HepG2 (cell line): ENCODE data around the gene AUTS2. TPM values are rescaled to one million over a fixed set of nuclear protein-coding genes. Genes with fewer than 3 reads are reported as not detected.

ENCODE experiments used
- ATAC-seq: fragments of 200-7000 bp; cut with Tn5 transposase; 3 replicates; pipeline ENCODE4 v1.9.1; 2020; ENCODE audit warnings: mild to moderate bottlenecking, moderate library complexity
- BruUV-seq: library from RNA; stranded (reverse); fragments of 400-500 nt; replicated peaks from 2 replicates; lab custom pipeline; 2021; lab: Mats Ljungman, UMichigan
- CTCF ChIA-PET: fragments of 300-600 bp; formaldehyde crosslinking; extraction: SDS; loops from one replicate; lab custom pipeline; 2021; ENCODE audit warnings: low total read pairs, inconsistent platforms, low intra/inter-chr PET ratio; lab: Yijun Ruan, JAX
- POLR2A ChIA-PET: fragments of 350-600 bp; sonication (Branson Sonifier 250); formaldehyde crosslinking; loops from one replicate; lab custom pipeline; 2020; ENCODE audit warnings: antibody characterized with exemption, inconsistent platforms; lab: Yijun Ruan, JAX
- DNase-seq: peaks from one replicate; pipeline ENCODE4 v3.0.0-alpha.2; 2015; ENCODE audit warnings: low spot score
- FAIRE-seq: peaks from 3 replicates; lab custom pipeline; 2011; peaks lifted over from hg19 to GRCh38; lab: Jason Lieb, UNC
- H2AFZ ChIP-seq: one replicate; pipeline ENCODE4 v1.6.1; 2011; ENCODE audit warnings: low read length, inconsistent platforms
- H3K27ac ChIP-seq: fragments of 300-600 bp; 3 replicates; pipeline ENCODE4 v1.8.0; 2011; ENCODE audit warnings: mixed run types, mild to moderate bottlenecking, mixed read lengths, low read length, inconsistent platforms; ENCODE audit not compliant: insufficient read depth; ENCODE audit errors: extremely low read length
- H3K27me3 ChIP-seq, 2 experiments: fragments of 200-600 bp in 1 of 2; 2 replicates in 1 of 2; 3 replicates in 1 of 2; pipeline versions ENCODE4 v1.6.0 to v1.8.0; 2011; ENCODE audit warnings: low read length in 2 of 2, mild to moderate bottlenecking in 2 of 2, moderate library complexity in 2 of 2, inconsistent platforms in 1 of 2; ENCODE audit not compliant: insufficient read depth in 2 of 2, control insufficient read depth in 1 of 2
- H3K36me3 ChIP-seq, 2 experiments: fragments of 200-600 bp in 1 of 2; replicated peaks in 1 of 2; 2 replicates in 1 of 2; 3 replicates in 1 of 2; pipeline versions ENCODE4 v1.5.1 to v1.8.0; 2011; ENCODE audit warnings: low read length in 2 of 2, inconsistent platforms in 1 of 2; ENCODE audit not compliant: insufficient read depth in 2 of 2, control insufficient read depth in 1 of 2
- H3K4me1 ChIP-seq: 2 replicates; pipeline ENCODE4 v1.5.1; 2012; ENCODE audit warnings: low read length, inconsistent platforms; ENCODE audit not compliant: insufficient read depth
- H3K4me2 ChIP-seq: 2 replicates; pipeline ENCODE4 v1.6.0; 2011; ENCODE audit warnings: low read depth, low read length, inconsistent platforms
- H3K4me3 ChIP-seq, 3 experiments: fragments of 200-600 bp in 1 of 3; sonication (generic), shearing (Covaris generic) in 1 of 3; replicated peaks in 1 of 3; 2 replicates each; pipeline ENCODE4 v1.5.1; 2011 to 2016; ENCODE audit warnings: low read length in 3 of 3, inconsistent platforms in 2 of 3, low read depth in 2 of 3, mild to moderate bottlenecking in 2 of 3, control low read depth in 1 of 3, mixed read lengths in 1 of 3; ENCODE audit not compliant: insufficient read depth in 1 of 3
- H3K79me2 ChIP-seq: one replicate; pipeline ENCODE4 v1.6.1; 2011; ENCODE audit warnings: low read length, inconsistent platforms; ENCODE audit not compliant: insufficient read depth
- H3K9ac ChIP-seq: 2 replicates; pipeline ENCODE4 v1.6.0; 2011; ENCODE audit warnings: mild to moderate bottlenecking, low read depth, low read length, inconsistent platforms; ENCODE audit not compliant: insufficient read depth
- H3K9me3 ChIP-seq: 2 replicates; pipeline ENCODE4 v1.5.1; 2012; ENCODE audit warnings: mild to moderate bottlenecking, low read length
- H4K20me1 ChIP-seq: 2 replicates; pipeline ENCODE4 v1.6.0; 2011; ENCODE audit warnings: inconsistent platforms, mild to moderate bottlenecking, low read length, moderate library complexity; ENCODE audit not compliant: insufficient read depth
- GTF3A ChIP-seq: sonication (generic); formaldehyde crosslinking; conservative IDR thresholded peaks from 2 replicates; pipeline ENCODE4 v1.4.0; 2020; ENCODE audit warnings: mild to moderate bottlenecking, missing genetic modification reagents
- KLF6 ChIP-seq: IDR thresholded peaks from 2 replicates; pipeline ENCODE4 v1.8.0; 2016; ENCODE audit warnings: missing biosample characterization, missing genetic modification reagents
- XBP1 ChIP-seq: sonication (generic); formaldehyde crosslinking; IDR thresholded peaks from 2 replicates; pipeline ENCODE4 v1.5.0; 2020; ENCODE audit warnings: missing genetic modification reagents
- ZFP36 ChIP-seq: fragments of 150-350 bp; IDR thresholded peaks from 2 replicates; pipeline ENCODE4 v1.6.1; 2018; ENCODE audit warnings: borderline replicate concordance, low read length, low read depth; ENCODE audit not compliant: partially characterized antibody
- ZIK1 ChIP-seq: sonication (generic); formaldehyde crosslinking; IDR thresholded peaks from 2 replicates; pipeline ENCODE4 v1.5.0; 2020; ENCODE audit warnings: mild to moderate bottlenecking, low read depth, missing genetic modification reagents, borderline replicate concordance
- ZNF337 ChIP-seq: sonication (generic); formaldehyde crosslinking; IDR thresholded peaks from 2 replicates; pipeline ENCODE4 v1.5.1; 2020; ENCODE audit warnings: missing genetic modification reagents, low read depth, mild to moderate bottlenecking, borderline replicate concordance
- WGBS: methylation state at CpG from one replicate; pipeline ENCODE4 v1.1.6; 2017; ENCODE audit warnings: low lambda C conversion rate; 5-methylcytosine and 5-hydroxymethylcytosine counted together
- in situ Hi-C: cut with HindIII; loops from 2 replicates; pipeline ENCODE4 v1.10.0; 2017; ENCODE audit warnings: low pct_unique_long_range_greater_than_20kb; ENCODE audit not compliant: extremely low pct_ligation_motif_present
- intact Hi-C: fragments of 100-400 bp; cut with micrococcal nuclease; formaldehyde crosslinking; loops from one replicate; pipeline ENCODE4 v1.10.0; 2022; ENCODE audit not compliant: unreplicated experiment
- polyA plus RNA-seq, 8 experiments: library from polyadenylated mRNA; depleted of rRNA in 3 of 8; stranded (reverse) in 7 of 8; unstranded in 1 of 8; fragments of >200 nt; fragmentation: Illumina TruSeq in 4 of 8; extraction: Trizol in 4 of 8; gene quantifications; 2 replicates each; pipeline versions ENCODE4 v1.2.1 to v1.2.3, GENCODE V29; 2011 to 2016; ENCODE audit warnings: low read depth in 4 of 8, missing spikeins in 1 of 8, mixed read lengths in 1 of 8; ENCODE audit not compliant: insufficient read depth in 1 of 8
- total RNA-seq, 5 experiments: library from RNA; depleted of rRNA; stranded (reverse); fragments of >200 nt; fragmentation: Illumina TruSeq; extraction: Trizol; gene quantifications; 2 replicates each; pipeline ENCODE4 v1.2.3, GENCODE V29; 2016; ENCODE audit warnings: low read depth in 1 of 5
- TF ChIP-seq, protein P1 (sequence below): sonication (generic); formaldehyde crosslinking; IDR thresholded peaks from 2 replicates; pipeline ENCODE4 v1.4.0; 2020; ENCODE audit warnings: missing genetic modification reagents
- TF ChIP-seq, protein P2 (sequence below): sonication (generic); formaldehyde crosslinking; IDR thresholded peaks from 2 replicates; pipeline ENCODE4 v1.4.0; 2020; ENCODE audit warnings: mild to moderate bottlenecking, missing genetic modification reagents
- TF ChIP-seq, protein P3 (sequence below): sonication (generic); formaldehyde crosslinking; IDR thresholded peaks from 2 replicates; pipeline ENCODE4 v1.5.1; 2020; ENCODE audit warnings: mild to moderate bottlenecking, missing genetic modification reagents
- TF ChIP-seq, protein P4 (sequence below): sonication (generic); formaldehyde crosslinking; IDR thresholded peaks from 2 replicates; pipeline ENCODE4 v1.4.0; 2020; ENCODE audit warnings: missing genetic modification reagents

The AUTS2 gene
- total and polyA plus RNA-seq, 2 of the 13 experiments (the other 11 are each of a cell fraction or from before 2014, with no cell fraction given) = 0.38 TPM; not detected in 1

DNA sequence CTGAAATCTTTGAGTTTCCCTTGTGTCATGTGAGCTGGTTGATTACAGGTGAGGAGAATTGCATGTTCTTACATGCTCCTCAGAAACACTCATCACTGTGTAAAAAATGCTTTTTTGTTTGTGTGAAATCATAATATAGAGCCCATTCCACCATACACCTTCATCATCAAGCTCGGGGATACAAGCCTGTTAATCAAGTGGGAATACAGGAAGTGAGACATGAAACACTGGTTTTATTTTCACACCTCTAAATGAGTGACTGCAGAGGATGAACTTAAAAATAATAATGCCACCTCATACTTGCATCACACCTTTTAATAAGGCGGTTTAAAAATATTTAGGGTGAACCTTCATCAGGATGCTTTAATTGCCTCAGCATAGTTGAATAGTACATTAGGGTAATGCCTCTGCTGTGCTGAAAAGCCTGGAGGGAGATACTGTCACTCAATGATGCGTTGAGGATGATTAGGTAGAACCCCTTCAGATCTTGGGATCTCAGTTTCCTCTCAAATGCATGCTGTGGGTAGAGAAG lies 164.6 kb downstream of the AUTS2 start:
- no peak overlapping the region for H2AFZ ChIP-seq
- TF ChIP-seq ZFP36 (no peak), KLF6 (CRISPR knock-in tag) (no peak), ZIK1 (CRISPR knock-in tag) (no peak), XBP1 (CRISPR knock-in tag) (no peak), GTF3A (no peak), ZNF337 (CRISPR knock-in tag) (no peak)
- TF ChIP-seq, protein P1, sequence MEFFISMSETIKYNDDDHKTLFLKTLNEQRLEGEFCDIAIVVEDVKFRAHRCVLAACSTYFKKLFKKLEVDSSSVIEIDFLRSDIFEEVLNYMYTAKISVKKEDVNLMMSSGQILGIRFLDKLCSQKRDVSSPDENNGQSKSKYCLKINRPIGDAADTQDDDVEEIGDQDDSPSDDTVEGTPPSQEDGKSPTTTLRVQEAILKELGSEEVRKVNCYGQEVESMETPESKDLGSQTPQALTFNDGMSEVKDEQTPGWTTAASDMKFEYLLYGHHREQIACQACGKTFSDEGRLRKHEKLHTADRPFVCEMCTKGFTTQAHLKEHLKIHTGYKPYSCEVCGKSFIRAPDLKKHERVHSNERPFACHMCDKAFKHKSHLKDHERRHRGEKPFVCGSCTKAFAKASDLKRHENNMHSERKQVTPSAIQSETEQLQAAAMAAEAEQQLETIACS = no peak
- TF ChIP-seq, protein P2, sequence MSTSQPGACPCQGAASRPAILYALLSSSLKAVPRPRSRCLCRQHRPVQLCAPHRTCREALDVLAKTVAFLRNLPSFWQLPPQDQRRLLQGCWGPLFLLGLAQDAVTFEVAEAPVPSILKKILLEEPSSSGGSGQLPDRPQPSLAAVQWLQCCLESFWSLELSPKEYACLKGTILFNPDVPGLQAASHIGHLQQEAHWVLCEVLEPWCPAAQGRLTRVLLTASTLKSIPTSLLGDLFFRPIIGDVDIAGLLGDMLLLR (CRISPR knock-in tag) = no peak
- TF ChIP-seq, protein P3, sequence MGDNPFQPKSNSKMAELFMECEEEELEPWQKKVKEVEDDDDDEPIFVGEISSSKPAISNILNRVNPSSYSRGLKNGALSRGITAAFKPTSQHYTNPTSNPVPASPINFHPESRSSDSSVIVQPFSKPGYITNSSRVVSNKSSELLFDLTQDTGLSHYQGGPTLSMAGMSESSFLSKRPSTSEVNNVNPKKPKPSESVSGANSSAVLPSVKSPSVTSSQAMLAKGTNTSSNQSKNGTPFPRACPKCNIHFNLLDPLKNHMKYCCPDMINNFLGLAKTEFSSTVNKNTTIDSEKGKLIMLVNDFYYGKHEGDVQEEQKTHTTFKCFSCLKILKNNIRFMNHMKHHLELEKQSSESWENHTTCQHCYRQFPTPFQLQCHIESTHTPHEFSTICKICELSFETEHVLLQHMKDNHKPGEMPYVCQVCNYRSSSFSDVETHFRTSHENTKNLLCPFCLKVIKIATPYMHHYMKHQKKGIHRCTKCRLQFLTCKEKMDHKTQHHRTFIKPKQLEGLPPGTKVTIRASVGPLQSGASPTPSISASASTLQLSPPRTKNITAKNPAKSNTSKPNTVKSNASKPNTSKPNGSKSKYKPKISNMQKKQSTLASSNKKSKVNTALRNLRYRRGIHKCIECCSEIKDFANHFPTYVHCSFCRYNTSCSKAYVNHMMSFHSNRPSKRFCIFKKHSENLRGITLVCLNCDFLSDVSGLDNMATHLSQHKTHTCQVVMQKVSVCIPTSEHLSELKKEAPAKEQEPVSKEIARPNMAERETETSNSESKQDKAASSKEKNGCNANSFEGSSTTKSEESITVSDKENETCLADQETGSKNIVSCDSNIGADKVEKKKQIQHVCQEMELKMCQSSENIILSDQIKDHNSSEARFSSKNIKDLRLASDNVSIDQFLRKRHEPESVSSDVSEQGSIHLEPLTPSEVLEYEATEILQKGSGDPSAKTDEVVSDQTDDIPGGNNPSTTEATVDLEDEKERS (CRISPR knock-in tag) = no peak
- TF ChIP-seq, protein P4, sequence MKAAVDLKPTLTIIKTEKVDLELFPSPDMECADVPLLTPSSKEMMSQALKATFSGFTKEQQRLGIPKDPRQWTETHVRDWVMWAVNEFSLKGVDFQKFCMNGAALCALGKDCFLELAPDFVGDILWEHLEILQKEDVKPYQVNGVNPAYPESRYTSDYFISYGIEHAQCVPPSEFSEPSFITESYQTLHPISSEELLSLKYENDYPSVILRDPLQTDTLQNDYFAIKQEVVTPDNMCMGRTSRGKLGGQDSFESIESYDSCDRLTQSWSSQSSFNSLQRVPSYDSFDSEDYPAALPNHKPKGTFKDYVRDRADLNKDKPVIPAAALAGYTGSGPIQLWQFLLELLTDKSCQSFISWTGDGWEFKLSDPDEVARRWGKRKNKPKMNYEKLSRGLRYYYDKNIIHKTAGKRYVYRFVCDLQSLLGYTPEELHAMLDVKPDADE = no peak
- TF ChIP-seq, all 625 proteins: peak for 0
- H3K4me3 ChIP-seq = no peak overlapping the region
- H3K79me2 ChIP-seq = no peaks in the 10 kb centered on the region
- no peaks in the 10 kb centered on the region for H3K27me3 ChIP-seq
- no peaks in the 10 kb centered on the region for H3K9me3 ChIP-seq
- ChIA-PET POLR2A (no interaction called here), CTCF (no interaction called here)
- H3K9ac ChIP-seq = no peak overlapping the region
- FAIRE-seq = no peak
- in situ Hi-C loops = no loop called here
- no peak for DNase-seq
- ATAC-seq = no peak
- no peaks in the 10 kb centered on the region for H4K20me1 ChIP-seq
- WGBS = 11% methylated on average over 3 of the region's 3 CpGs
- BruUV-seq = no TSS peak
- H3K4me1 ChIP-seq = no peaks in the 10 kb centered on the region
- no peaks in the 10 kb centered on the region for H3K36me3 ChIP-seq
- intact Hi-C loops = no loop called here
- no peak overlapping the region for H3K27ac ChIP-seq
- no peak overlapping the region for H3K4me2 ChIP-seq
